Nephron (organoid): ENCODE measurements around the gene ADISSP.

ENCODE experiments used
- H3K27ac Mint-ChIP-seq, 3 experiments: 2 replicates each; pipeline ENCODE4 v1.8.0; 2020; ENCODE audit warnings: mixed read lengths in 3 of 3, mild to moderate bottlenecking in 2 of 3, moderate library complexity in 1 of 3
- H3K27me3 Mint-ChIP-seq: 2 replicates; pipeline ENCODE4 v1.8.0; 2021; ENCODE audit warnings: low read depth, mild to moderate bottlenecking, moderate library complexity, mixed read lengths
- H3K36me3 Mint-ChIP-seq: 2 replicates; pipeline ENCODE4 v1.8.0; 2020; ENCODE audit warnings: low read depth, mixed read lengths
- H3K4me1 Mint-ChIP-seq: 2 replicates; pipeline ENCODE4 v1.8.0; 2020; ENCODE audit warnings: mixed read lengths
- H3K4me3 Mint-ChIP-seq, 3 experiments: 2 replicates each; pipeline ENCODE4 v1.8.0; 2020; ENCODE audit warnings: mild to moderate bottlenecking in 3 of 3, mixed read lengths in 3 of 3, moderate library complexity in 2 of 3
- H3K9me3 Mint-ChIP-seq: 2 replicates; pipeline ENCODE4 v1.8.0; 2020; ENCODE audit warnings: mixed read lengths
- TF ChIP-seq, protein P1 (sequence below), 3 experiments: fragments of 200-600 bp; sonication (generic); IDR thresholded peaks; one replicate each; pipeline ENCODE4 v1.5.0; 2021; ENCODE audit warnings: antibody characterized with exemption in 3 of 3; ENCODE audit not compliant: unreplicated experiment in 3 of 3

ADISSP gene

GRCh38 chr20:3749087-3749688, 18.4 kb downstream of the ADISSP start:
- no peak overlapping the region for H3K4me3 Mint-ChIP-seq
- H3K9me3 Mint-ChIP-seq, result no peaks in the 10 kb centered on the region
- no peaks in the 10 kb centered on the region for H3K4me1 Mint-ChIP-seq
- no peak overlapping the region for H3K27ac Mint-ChIP-seq
- peaks cover 59% of the 10 kb centered on the region for H3K27me3 Mint-ChIP-seq
- TF ChIP-seq, protein P1, sequence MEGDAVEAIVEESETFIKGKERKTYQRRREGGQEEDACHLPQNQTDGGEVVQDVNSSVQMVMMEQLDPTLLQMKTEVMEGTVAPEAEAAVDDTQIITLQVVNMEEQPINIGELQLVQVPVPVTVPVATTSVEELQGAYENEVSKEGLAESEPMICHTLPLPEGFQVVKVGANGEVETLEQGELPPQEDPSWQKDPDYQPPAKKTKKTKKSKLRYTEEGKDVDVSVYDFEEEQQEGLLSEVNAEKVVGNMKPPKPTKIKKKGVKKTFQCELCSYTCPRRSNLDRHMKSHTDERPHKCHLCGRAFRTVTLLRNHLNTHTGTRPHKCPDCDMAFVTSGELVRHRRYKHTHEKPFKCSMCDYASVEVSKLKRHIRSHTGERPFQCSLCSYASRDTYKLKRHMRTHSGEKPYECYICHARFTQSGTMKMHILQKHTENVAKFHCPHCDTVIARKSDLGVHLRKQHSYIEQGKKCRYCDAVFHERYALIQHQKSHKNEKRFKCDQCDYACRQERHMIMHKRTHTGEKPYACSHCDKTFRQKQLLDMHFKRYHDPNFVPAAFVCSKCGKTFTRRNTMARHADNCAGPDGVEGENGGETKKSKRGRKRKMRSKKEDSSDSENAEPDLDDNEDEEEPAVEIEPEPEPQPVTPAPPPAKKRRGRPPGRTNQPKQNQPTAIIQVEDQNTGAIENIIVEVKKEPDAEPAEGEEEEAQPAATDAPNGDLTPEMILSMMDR (IDR thresholded peaks at IDR 0.05; ENCODE audit: unreplicated experiment in 3 of 3), result no peak
- peaks cover 40% of the 10 kb centered on the region for H3K36me3 Mint-ChIP-seq

- Mint-ChIP-seq H3K27ac (no peak overlapping the region), H3K9me3 (no peaks in the 10 kb centered on the region), H3K27me3 (peaks cover 58% of the 10 kb centered on the region), H3K36me3 (peaks cover 47% of the 10 kb centered on the region), H3K4me3 (no peak overlapping the region), H3K4me1 (no peaks in the 10 kb centered on the region)
- TF ChIP-seq, protein P1 (IDR thresholded peaks at IDR 0.05; ENCODE audit: unreplicated experiment in 3 of 3), result no peak
These were observed 19.5 kb downstream of the ADISSP start for GRCh38 chr20:3748073-3748472.

- H3K9me3 Mint-ChIP-seq, result no peaks in the 10 kb centered on the region
- H3K27ac Mint-ChIP-seq, result no peak overlapping the region
- TF ChIP-seq, protein P1 (IDR thresholded peaks at IDR 0.05; ENCODE audit: unreplicated experiment in 3 of 3), result no peak
- peaks cover 52% of the 10 kb centered on the region for H3K27me3 Mint-ChIP-seq
- H3K4me3 Mint-ChIP-seq, result no peak overlapping the region
- H3K4me1 Mint-ChIP-seq, result no peaks in the 10 kb centered on the region
- peaks cover 44% of the 10 kb centered on the region for H3K36me3 Mint-ChIP-seq
These were observed 20.1 kb downstream of the ADISSP start for GRCh38 chr20:3747471-3747870.

- Mint-ChIP-seq H3K27ac (no peak overlapping the region), H3K4me1 (no peaks in the 10 kb centered on the region), H3K9me3 (no peaks in the 10 kb centered on the region), H3K36me3 (peaks cover 36% of the 10 kb centered on the region), H3K27me3 (peaks cover 41% of the 10 kb centered on the region), H3K4me3 (no peak overlapping the region)
- TF ChIP-seq, protein P1 (IDR thresholded peaks at IDR 0.05; ENCODE audit: unreplicated experiment in 3 of 3), result no peak
These were observed 21.8 kb downstream of the ADISSP start for GRCh38 chr20:3745686-3746173.

- Mint-ChIP-seq H3K9me3 (no peaks in the 10 kb centered on the region), H3K36me3 (peaks cover 33% of the 10 kb centered on the region), H3K27me3 (peaks cover 37% of the 10 kb centered on the region), H3K4me3 (peak overlapping the region in 2 of 3 experiments; percentile 18 to 59), H3K27ac (no peak overlapping the region), H3K4me1 (no peaks in the 10 kb centered on the region)
- TF ChIP-seq, protein P1 (IDR thresholded peaks at IDR 0.05; ENCODE audit: unreplicated experiment in 3 of 3), result no peak
These were observed 22.5 kb downstream of the ADISSP start for GRCh38 chr20:3744806-3745685.
